GM12891 (cell line): ENCODE data around the gene MRAP.

Source experiments
- DNase-seq: peaks from one replicate; pipeline ENCODE4 v3.0.0; 2011; ENCODE audit warnings: low spot score; ENCODE audit not compliant: insufficient read length
- FAIRE-seq: peaks from 2 replicates; lab custom pipeline; 2011; peaks lifted over from hg19 to GRCh38; lab: Jason Lieb, UNC
- PAX5 ChIP-seq: IDR thresholded peaks from 2 replicates; pipeline ENCODE4 v1.6.1; 2011; ENCODE audit warnings: low read length, moderate library complexity, mild to moderate bottlenecking; ENCODE audit not compliant: insufficient read depth, severe bottlenecking
- POLR2A ChIP-seq: IDR thresholded peaks from 2 replicates; pipeline ENCODE4 v1.6.1; 2011; ENCODE audit warnings: low read depth, low read length, control low read depth
- POLR2AphosphoS5 ChIP-seq: IDR thresholded peaks from 2 replicates; pipeline ENCODE4 v1.6.1; 2011; ENCODE audit warnings: low read depth, low read length, control low read depth
- POU2F2 ChIP-seq: IDR thresholded peaks from 2 replicates; pipeline ENCODE4 v1.6.1; 2011; ENCODE audit warnings: low read depth, mild to moderate bottlenecking, control low read depth, low read length, moderate library complexity
- SPI1 ChIP-seq: IDR thresholded peaks from 2 replicates; pipeline ENCODE4 v1.6.1; 2011; ENCODE audit warnings: low read depth, low read length, control low read depth
- TAF1 ChIP-seq: IDR thresholded peaks from 2 replicates; pipeline ENCODE4 v1.6.1; 2011; ENCODE audit warnings: low read depth, low read length, control low read depth

Gene MRAP

GRCh38 chr21:32346951-32347350 lies 48.3 kb downstream of the MRAP start:
- no peak for DNase-seq
- FAIRE-seq: no peak

GRCh38 chr21:32347351-32347750 lies 48.7 kb downstream of the MRAP start:
- no peak for FAIRE-seq
- TF ChIP-seq SPI1: no peak
- TF ChIP-seq TAF1: no peak
- TF ChIP-seq POLR2A: no peak
- no peak for TF ChIP-seq POU2F2
- no peak for TF ChIP-seq POLR2AphosphoS5
- no peak for TF ChIP-seq PAX5
- DNase-seq: no peak

More at GRCh38 chr21:32346951-32347350, 48.3 kb downstream of the MRAP start:
- TF ChIP-seq POLR2A (no peak), POLR2AphosphoS5 (no peak), SPI1 (no peak), PAX5 (no peak), TAF1 (no peak), POU2F2 (no peak)

GRCh38 chr21:32347977-32348376 lies 49.3 kb downstream of the MRAP start:
- no peak for FAIRE-seq
- no peak for DNase-seq
- TF ChIP-seq POLR2AphosphoS5: no peak
- TF ChIP-seq POLR2A: no peak

GRCh38 chr21:32348604-32349332 lies 50.1 kb downstream of the MRAP start:
- TF ChIP-seq POLR2A: no peak
- no peak for TF ChIP-seq TAF1
- TF ChIP-seq POU2F2: no peak
- TF ChIP-seq PAX5: no peak
- no peak for TF ChIP-seq POLR2AphosphoS5
- no peak for TF ChIP-seq SPI1
- DNase-seq: no peak
- FAIRE-seq: no peak

GRCh38 chr21:32349333-32349944 lies 50.8 kb downstream of the MRAP start:
- FAIRE-seq (no peak), DNase-seq (no peak)
- no peak for TF ChIP-seq POU2F2
- TF ChIP-seq PAX5: no peak
- no peak for TF ChIP-seq POLR2AphosphoS5
- TF ChIP-seq POLR2A: no peak
- no peak for TF ChIP-seq SPI1
- TF ChIP-seq TAF1: no peak

- no peak for FAIRE-seq
- TF ChIP-seq PAX5 (no peak), POU2F2 (no peak), POLR2A (no peak), POLR2AphosphoS5 (no peak), SPI1 (no peak), TAF1 (no peak)
- DNase-seq: no peak
These were observed 51.7 kb downstream of the MRAP start for GRCh38 chr21:32350211-32350980.

GRCh38 chr21:32350981-32351380 lies 52.3 kb downstream of the MRAP start:
- FAIRE-seq (no peak), DNase-seq (no peak)
- TF ChIP-seq TAF1: no peak
- TF ChIP-seq POU2F2: no peak
- no peak for TF ChIP-seq SPI1
- no peak for TF ChIP-seq POLR2AphosphoS5
- no peak for TF ChIP-seq POLR2A
- TF ChIP-seq PAX5: no peak

- no peak for FAIRE-seq
- TF ChIP-seq PAX5 (no peak), TAF1 (no peak), POLR2AphosphoS5 (no peak), POLR2A (no peak), SPI1 (no peak), POU2F2 (no peak)
- DNase-seq: no peak
These were observed 52.8 kb downstream of the MRAP start for GRCh38 chr21:32351428-32351827.

- TF ChIP-seq POLR2A: no peak
- TF ChIP-seq SPI1: no peak
- no peak for TF ChIP-seq POLR2AphosphoS5
- TF ChIP-seq PAX5: no peak
- TF ChIP-seq TAF1: no peak
- no peak for TF ChIP-seq POU2F2
- no peak for FAIRE-seq
- no peak for DNase-seq
These were observed 53.9 kb downstream of the MRAP start for GRCh38 chr21:32352526-32352925.

- no peak for DNase-seq
- FAIRE-seq: no peak
- TF ChIP-seq SPI1: no peak
These were observed 54.5 kb downstream of the MRAP start for GRCh38 chr21:32353002-32353711.
